H9 (cell line): ENCODE data around the gene RYR1. TPM values are rescaled to one million over a fixed set of nuclear protein-coding genes. Genes with fewer than 3 reads are reported as not detected.

Experiments used
- DNase-seq: peaks from one replicate; pipeline ENCODE4 v3.0.0-alpha.2; 2017
- H2AFZ ChIP-seq: one replicate; pipeline ENCODE4 v1.6.1; 2013; ENCODE audit warnings: mild to moderate bottlenecking, low read length, control low read depth, moderate library complexity
- H2AK5ac ChIP-seq: 2 replicates; pipeline ENCODE4 v1.6.1; 2013; ENCODE audit warnings: low read length, control low read depth, mixed read lengths; ENCODE audit not compliant: insufficient read length
- H2BK120ac ChIP-seq: one replicate; pipeline ENCODE4 v1.6.1; 2013; ENCODE audit warnings: low read depth, mild to moderate bottlenecking, low read length, control low read depth, inconsistent platforms; ENCODE audit not compliant: poor library complexity, severe bottlenecking
- H2BK12ac ChIP-seq: 2 replicates; pipeline ENCODE4 v1.6.1; 2013; ENCODE audit warnings: low read length, control low read depth, mixed read lengths, low read depth; ENCODE audit not compliant: insufficient read length
- H2BK15ac ChIP-seq: 2 replicates; pipeline ENCODE4 v1.6.1; 2013; ENCODE audit warnings: low read depth, low read length, control low read depth
- H2BK20ac ChIP-seq: one replicate; pipeline ENCODE4 v1.6.1; 2013; ENCODE audit warnings: low read depth, mild to moderate bottlenecking, low read length, control low read depth, inconsistent platforms; ENCODE audit not compliant: poor library complexity, severe bottlenecking
- H2BK5ac ChIP-seq: 2 replicates; pipeline ENCODE4 v1.6.1; 2013; ENCODE audit warnings: low read length, control low read depth, mixed read lengths; ENCODE audit not compliant: insufficient read length
- H3K14ac ChIP-seq: 2 replicates; pipeline ENCODE4 v1.6.1; 2013; ENCODE audit warnings: low read length, control low read depth; ENCODE audit not compliant: insufficient read depth
- H3K18ac ChIP-seq: 2 replicates; pipeline ENCODE4 v1.6.1; 2013; ENCODE audit warnings: low read depth, mild to moderate bottlenecking, mixed read lengths, low read length, control low read depth; ENCODE audit not compliant: insufficient read length
- H3K23ac ChIP-seq: 2 replicates; pipeline ENCODE4 v1.6.1; 2013; ENCODE audit warnings: low read length, control low read depth, mixed read lengths, low read depth; ENCODE audit not compliant: insufficient read length
- H3K23me2 ChIP-seq: 2 replicates; pipeline ENCODE4 v1.6.1; 2013; ENCODE audit warnings: low read depth, mild to moderate bottlenecking, mixed read lengths, low read length, control low read depth; ENCODE audit not compliant: insufficient read length, poor library complexity, severe bottlenecking
- H3K27ac ChIP-seq: 2 replicates; pipeline ENCODE4 v1.5.1; 2013; ENCODE audit warnings: low read length, control low read depth, mixed read lengths, low read depth; ENCODE audit not compliant: insufficient read length
- H3K27me3 ChIP-seq: 2 replicates; pipeline ENCODE4 v1.6.1; 2013; ENCODE audit warnings: low read length, control low read depth, inconsistent platforms; ENCODE audit not compliant: insufficient read depth
- H3K4ac ChIP-seq: 2 replicates; pipeline ENCODE4 v1.6.1; 2013; ENCODE audit warnings: low read depth, mild to moderate bottlenecking, control low read depth, inconsistent platforms, low read length, moderate library complexity
- H3K4me1 ChIP-seq: 2 replicates; pipeline ENCODE4 v1.6.1; 2013; ENCODE audit warnings: low read length, control low read depth, inconsistent platforms; ENCODE audit not compliant: insufficient read depth
- H3K4me2 ChIP-seq: 2 replicates; pipeline ENCODE4 v1.6.1; 2013; ENCODE audit warnings: low read length, control low read depth, mixed read lengths; ENCODE audit not compliant: insufficient read length, insufficient read depth
- H3K56ac ChIP-seq: 2 replicates; pipeline ENCODE4 v1.6.1; 2013; ENCODE audit warnings: low read depth, mild to moderate bottlenecking, mixed read lengths, low read length, control low read depth; ENCODE audit not compliant: insufficient read length
- H3K79me1 ChIP-seq: 2 replicates; pipeline ENCODE4 v1.6.1; 2013; ENCODE audit warnings: low read depth, mild to moderate bottlenecking, moderate library complexity, low read length, control low read depth, inconsistent platforms; ENCODE audit not compliant: insufficient read depth, poor library complexity, severe bottlenecking
- H3K79me2 ChIP-seq: 2 replicates; pipeline ENCODE4 v1.6.1; 2013; ENCODE audit warnings: low read length, control low read depth, inconsistent platforms; ENCODE audit not compliant: insufficient read depth
- H3K9ac ChIP-seq: 2 replicates; pipeline ENCODE4 v1.6.1; 2013; ENCODE audit warnings: low read length, control low read depth, mixed read lengths; ENCODE audit not compliant: insufficient read length; ENCODE audit errors: extremely low read depth
- H3K9me3 ChIP-seq: one replicate; pipeline ENCODE4 v1.6.1; 2013; ENCODE audit warnings: low read depth, low read length, inconsistent platforms; ENCODE audit not compliant: control insufficient read depth
- H3T11ph ChIP-seq: one replicate; pipeline ENCODE4 v1.6.1; 2013; ENCODE audit warnings: mild to moderate bottlenecking, low read length, control low read depth, inconsistent platforms
- H4K20me1 ChIP-seq: one replicate; pipeline ENCODE4 v1.6.1; 2013; ENCODE audit not compliant: control insufficient read depth, insufficient read length, insufficient read depth
- H4K5ac ChIP-seq: 2 replicates; pipeline ENCODE4 v1.6.1; 2013; ENCODE audit warnings: low read depth, mild to moderate bottlenecking, mixed read lengths, low read length, control low read depth; ENCODE audit not compliant: insufficient read length
- H4K8ac ChIP-seq: replicated peaks from 2 replicates; pipeline ENCODE4 v1.6.1; 2013; ENCODE audit warnings: low read length, control low read depth, mixed read lengths, low read depth; ENCODE audit not compliant: insufficient read length
- H4K91ac ChIP-seq: 2 replicates; pipeline ENCODE4 v1.6.1; 2013; ENCODE audit warnings: low read depth, mild to moderate bottlenecking, moderate library complexity, mixed read lengths, low read length, control low read depth; ENCODE audit not compliant: insufficient read length
- H3K27ac Mint-ChIP-seq, 3 experiments: 2 replicates in 2 of 3; 3 replicates in 1 of 3; pipeline ENCODE4 v1.8.0; 2020 to 2021; ENCODE audit warnings: mixed read lengths in 3 of 3, mild to moderate bottlenecking in 1 of 3, moderate library complexity in 1 of 3
- H3K27me3 Mint-ChIP-seq: 2 replicates; pipeline ENCODE4 v1.8.0; 2021; ENCODE audit warnings: low read depth, mild to moderate bottlenecking, moderate library complexity, mixed read lengths
- H3K36me3 Mint-ChIP-seq, 3 experiments: 2 replicates in 2 of 3; 3 replicates in 1 of 3; pipeline ENCODE4 v1.8.0; 2020 to 2021; ENCODE audit warnings: low read depth in 3 of 3, mixed read lengths in 3 of 3; ENCODE audit not compliant: insufficient read depth in 1 of 3
- H3K4me1 Mint-ChIP-seq, 2 experiments: 2 replicates each; pipeline ENCODE4 v1.8.0; 2020; ENCODE audit warnings: mixed read lengths in 2 of 2
- H3K4me3 Mint-ChIP-seq, 2 experiments: 2 replicates in 1 of 2; 3 replicates in 1 of 2; pipeline ENCODE4 v1.8.0; 2020 to 2021; ENCODE audit warnings: mild to moderate bottlenecking in 2 of 2, mixed read lengths in 2 of 2, moderate library complexity in 1 of 2
- H3K9me3 Mint-ChIP-seq, 2 experiments: 2 replicates in 1 of 2; 3 replicates in 1 of 2; pipeline ENCODE4 v1.8.0; 2020; ENCODE audit warnings: mild to moderate bottlenecking in 2 of 2, mixed read lengths in 2 of 2, moderate library complexity in 1 of 2
- CTCF ChIP-seq: fragments of 200-600 bp; sonication (generic); conservative IDR thresholded peaks from 3 replicates; pipeline ENCODE4 v1.8.0; 2021; ENCODE audit warnings: antibody characterized with exemption, mild to moderate bottlenecking
- WGBS: extraction: QIAGEN DNeasy Blood & Tissue Kit; methylation state at CpG from one replicate; pipeline ENCODE4 v1.1.7; 2013; ENCODE audit warnings: missing lambda C conversion rate, low lambda C conversion rate, mixed read lengths; ENCODE audit not compliant: insufficient read length; ENCODE audit errors: extremely low coverage; 5-methylcytosine and 5-hydroxymethylcytosine counted together
- total RNA-seq: library from RNA; stranded (reverse); gene quantifications from 2 replicates; pipeline ENCODE4 v1.2.1, GENCODE V29; 2021

RYR1 gene
- total RNA-seq, 1 experiment from 2014 or later, result 8.9 TPM

- Histone ChIP-seq H3K4me1 (no peaks in the 10 kb centered on the region), H3K79me1 (no peaks in the 10 kb centered on the region), H3K23ac (no peak overlapping the region), H2BK20ac (no peak overlapping the region), H3K79me2 (no peaks in the 10 kb centered on the region), H2BK120ac (no peak overlapping the region), H4K91ac (no peak overlapping the region), H3K9ac (no peak overlapping the region), H3K4ac (no peak overlapping the region), H3K14ac (no peak overlapping the region), H2AK5ac (no peak overlapping the region), H3K4me2 (peak overlapping the region; percentile 45), H2BK5ac (no peak overlapping the region), H3T11ph (no peak overlapping the region), H3K56ac (no peak overlapping the region), H3K18ac (no peak overlapping the region), H4K8ac (no peak overlapping the region), H2AFZ (no peak overlapping the region), H3K27ac (no peak overlapping the region), H2BK12ac (no peak overlapping the region), H3K9me3 (no peaks in the 10 kb centered on the region), H2BK15ac (no peak overlapping the region), H3K23me2 (peaks cover 14% of the 10 kb centered on the region), H4K20me1 (no peaks in the 10 kb centered on the region), H4K5ac (no peak overlapping the region), H3K27me3 (no peaks in the 10 kb centered on the region)
- WGBS, result no CpG with 5 or more reads among the region's 8 CpGs
- H3K9me3 Mint-ChIP-seq, result no peaks in the 10 kb centered on the region
- no peaks in the 10 kb centered on the region for H3K36me3 Mint-ChIP-seq
- no peak for TF ChIP-seq CTCF
- H3K27me3 Mint-ChIP-seq, result peaks cover 29% of the 10 kb centered on the region
- peak overlapping the region; percentile 84 for H3K4me3 Mint-ChIP-seq
- H3K27ac Mint-ChIP-seq, result peak overlapping the region in 2 of 3 experiments; percentile 10 to 56; a peak in 1 of 7 replicates
- no peak for DNase-seq
- peaks cover 12 to 14% of the 10 kb centered on the region in 2 experiments for H3K4me1 Mint-ChIP-seq
Observed at GRCh38 chr19:38417146-38417543, 16.3 kb upstream of the RYR1 start.
